ENCODE data around the gene SCN7A. TPM values are rescaled to one million over a fixed set of nuclear protein-coding genes. Genes with fewer than 3 reads are reported as not detected.

SCN7A gene
- total and polyA plus RNA-seq, 9 donors, result 31.2 to 133 (median 71.9) TPM

DNA sequence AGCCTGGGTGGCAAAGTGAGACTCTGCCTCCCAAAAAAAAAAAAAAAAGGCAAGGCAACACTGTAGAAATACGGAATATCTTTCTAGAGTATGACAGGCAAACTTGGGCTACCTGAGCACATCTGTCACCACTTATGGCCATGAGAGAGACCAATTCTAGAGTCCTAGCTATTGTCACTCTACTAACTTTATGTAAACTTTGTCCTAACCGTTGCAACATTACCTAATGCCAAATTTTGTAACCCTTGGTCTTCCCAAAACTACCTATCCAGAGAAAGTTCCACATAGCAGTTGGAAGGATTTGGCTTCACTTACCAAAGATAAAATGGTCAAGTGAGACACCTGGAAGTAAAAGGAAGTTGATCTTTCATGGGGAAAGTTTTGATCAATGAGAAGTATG is 26.6 kb upstream of the SCN7A start:
- no peaks in the 10 kb centered on the region for H3K9me3 ChIP-seq
- H3K27me3 ChIP-seq, result no peaks in the 10 kb centered on the region
- no peaks in the 10 kb centered on the region for H3K36me3 ChIP-seq
- H3K27ac ChIP-seq, result no peak overlapping the region
- no peak for TF ChIP-seq EP300 (IDR thresholded peaks at IDR 0.05)
- no peak for TF ChIP-seq POLR2A (IDR thresholded peaks at IDR 0.05)
- TF ChIP-seq, protein P1, sequence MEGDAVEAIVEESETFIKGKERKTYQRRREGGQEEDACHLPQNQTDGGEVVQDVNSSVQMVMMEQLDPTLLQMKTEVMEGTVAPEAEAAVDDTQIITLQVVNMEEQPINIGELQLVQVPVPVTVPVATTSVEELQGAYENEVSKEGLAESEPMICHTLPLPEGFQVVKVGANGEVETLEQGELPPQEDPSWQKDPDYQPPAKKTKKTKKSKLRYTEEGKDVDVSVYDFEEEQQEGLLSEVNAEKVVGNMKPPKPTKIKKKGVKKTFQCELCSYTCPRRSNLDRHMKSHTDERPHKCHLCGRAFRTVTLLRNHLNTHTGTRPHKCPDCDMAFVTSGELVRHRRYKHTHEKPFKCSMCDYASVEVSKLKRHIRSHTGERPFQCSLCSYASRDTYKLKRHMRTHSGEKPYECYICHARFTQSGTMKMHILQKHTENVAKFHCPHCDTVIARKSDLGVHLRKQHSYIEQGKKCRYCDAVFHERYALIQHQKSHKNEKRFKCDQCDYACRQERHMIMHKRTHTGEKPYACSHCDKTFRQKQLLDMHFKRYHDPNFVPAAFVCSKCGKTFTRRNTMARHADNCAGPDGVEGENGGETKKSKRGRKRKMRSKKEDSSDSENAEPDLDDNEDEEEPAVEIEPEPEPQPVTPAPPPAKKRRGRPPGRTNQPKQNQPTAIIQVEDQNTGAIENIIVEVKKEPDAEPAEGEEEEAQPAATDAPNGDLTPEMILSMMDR (IDR thresholded peaks at IDR 0.05), result no peak
- intact Hi-C loops (cut with DNase I), result no loop called here
- H3K4me1 ChIP-seq (ENCODE audit: insufficient read depth), result no peaks in the 10 kb centered on the region
- H3K4me3 ChIP-seq, result no peak overlapping the region
- DNase-seq, result no peak
- 69 to 82% (median 76%) methylated on average over 2 of the region's 2 CpGs for WGBS, 3 donors

DNA sequence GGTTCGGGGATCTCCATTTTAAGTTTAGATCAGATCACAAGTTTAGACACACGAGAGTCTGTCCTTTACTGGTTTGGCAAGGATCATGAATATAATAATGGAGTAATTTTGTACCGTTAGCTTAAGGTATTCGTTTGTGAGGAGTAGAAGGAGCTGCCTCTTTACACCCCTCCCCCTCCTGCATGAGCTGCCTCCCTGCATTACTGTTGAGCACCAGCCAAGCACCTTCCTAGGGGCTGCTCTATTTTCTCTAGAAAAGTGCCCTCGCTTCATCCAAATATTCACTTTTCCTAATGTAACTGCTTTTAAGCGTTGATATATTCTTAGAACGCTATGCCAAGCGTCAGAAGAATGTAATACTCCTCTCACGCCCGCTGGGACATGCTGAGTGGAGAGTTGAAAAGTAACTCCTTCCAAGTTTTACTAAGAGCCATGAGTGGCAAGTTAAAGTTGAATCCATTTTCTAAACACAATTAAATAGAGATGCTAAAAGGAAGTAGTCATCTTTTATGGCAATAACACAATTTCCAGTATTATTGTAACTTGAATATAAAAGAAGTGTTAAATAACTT is 25.4 kb upstream of the SCN7A start:
- H3K27me3 ChIP-seq, result no peaks in the 10 kb centered on the region
- TF ChIP-seq, protein P1 (IDR thresholded peaks at IDR 0.05), result no peak
- no peak overlapping the region for H3K4me3 ChIP-seq
- intact Hi-C loops (cut with DNase I), result no loop called here
- H3K9me3 ChIP-seq, result no peaks in the 10 kb centered on the region
- 64 to 67% (median 66%) methylated on average over 10 of the region's 10 CpGs for WGBS, 3 donors
- H3K4me1 ChIP-seq (ENCODE audit: insufficient read depth), result no peaks in the 10 kb centered on the region
- H3K36me3 ChIP-seq, result no peaks in the 10 kb centered on the region
- no peak overlapping the region for H3K27ac ChIP-seq
- no peak for DNase-seq

DNA sequence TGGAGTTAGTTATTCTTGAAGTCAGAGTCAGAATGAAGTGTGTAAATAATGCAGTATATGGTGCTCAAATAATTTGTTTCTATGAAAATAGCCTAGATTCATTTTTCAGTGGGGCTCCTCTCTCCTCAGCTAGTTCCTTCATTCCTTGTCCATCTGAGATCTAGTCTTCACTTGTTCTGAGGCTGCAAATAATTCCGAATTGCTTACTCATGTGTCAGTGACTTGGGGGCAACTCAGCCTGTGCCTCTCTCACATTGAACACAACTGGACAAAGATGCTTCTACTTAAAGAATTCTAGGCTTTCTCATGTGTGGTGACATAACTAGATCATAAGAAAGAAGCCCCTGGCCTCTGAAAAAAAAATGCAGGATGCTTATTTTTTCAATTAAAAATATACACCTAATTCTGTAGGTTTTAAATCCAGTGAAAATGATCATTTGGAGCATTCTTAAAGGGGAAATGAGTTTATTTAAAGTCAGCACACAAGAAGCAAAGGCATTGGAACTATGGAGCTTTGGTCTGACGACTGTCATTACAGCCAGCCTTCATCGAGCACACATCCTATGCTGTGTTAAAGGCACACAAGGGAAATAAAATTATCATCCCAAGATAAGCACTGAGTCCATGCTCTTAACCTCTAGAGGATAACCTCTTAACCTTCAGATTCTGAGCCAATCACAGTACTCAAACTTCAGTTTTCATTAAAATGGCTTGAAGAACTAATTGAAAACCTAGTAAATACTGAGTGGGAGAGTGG is 24.8 kb upstream of the SCN7A start:
- no peak overlapping the region for H3K27ac ChIP-seq

DNA sequence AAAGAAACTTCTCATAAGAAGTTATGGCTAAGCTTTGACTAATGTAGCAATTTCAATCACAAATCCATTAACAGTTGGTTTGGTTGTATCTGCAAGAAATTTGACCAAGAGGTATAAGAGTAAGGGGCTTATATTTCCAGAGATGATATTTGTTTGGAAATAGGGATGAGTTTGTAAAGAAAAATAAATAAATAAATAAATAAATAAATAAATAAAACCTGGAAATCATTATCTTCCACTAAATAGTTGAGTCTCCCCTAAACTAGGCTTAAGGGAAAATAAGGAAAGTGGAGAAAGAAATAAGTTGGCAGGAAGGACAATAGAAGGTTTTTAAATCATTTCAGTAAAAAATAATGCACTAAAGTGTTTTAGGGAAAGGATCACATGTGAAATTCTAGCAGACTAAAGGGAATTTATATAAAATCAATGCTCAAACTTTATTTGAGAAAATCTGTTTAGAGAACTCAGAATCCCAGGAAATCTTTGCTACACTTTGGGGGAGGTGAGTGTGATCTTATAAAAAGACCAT is 23.5 kb upstream of the SCN7A start:
- intact Hi-C loops (cut with DNase I), result no loop called here
- TF ChIP-seq POLR2A (IDR thresholded peaks at IDR 0.05) (no peak), EP300 (IDR thresholded peaks at IDR 0.05) (no peak)
- TF ChIP-seq, protein P1 (IDR thresholded peaks at IDR 0.05), result no peak
- H3K4me1 ChIP-seq (ENCODE audit: insufficient read depth), result peaks cover 2% of the 10 kb centered on the region
- no peaks in the 10 kb centered on the region for H3K9me3 ChIP-seq
- H3K4me3 ChIP-seq, result no peak overlapping the region
- H3K27me3 ChIP-seq, result no peaks in the 10 kb centered on the region
- no peaks in the 10 kb centered on the region for H3K36me3 ChIP-seq
- no peak for DNase-seq
- H3K27ac ChIP-seq, result no peak overlapping the region

More for the DNA sequence above, 24.8 kb upstream of the SCN7A start:
- Histone ChIP-seq H3K4me3 (no peak overlapping the region), H3K36me3 (no peaks in the 10 kb centered on the region), H3K27me3 (no peaks in the 10 kb centered on the region), H3K4me1 (ENCODE audit: insufficient read depth) (no peaks in the 10 kb centered on the region), H3K9me3 (no peaks in the 10 kb centered on the region)
- no peak for TF ChIP-seq EP300 (IDR thresholded peaks at IDR 0.05)
- TF ChIP-seq, protein P1 (IDR thresholded peaks at IDR 0.05), result no peak
- no peak for TF ChIP-seq POLR2A (IDR thresholded peaks at IDR 0.05)
- no peak for DNase-seq
- intact Hi-C loops (cut with DNase I), result no loop called here
- 72 to 85% (median 82%) methylated on average over 3 of the region's 3 CpGs for WGBS, 3 donors

All from ovary (tissue), 9 donors.